ENCODE data around the gene CDKAL1. TPM values are rescaled to one million over a fixed set of nuclear protein-coding genes. Genes with fewer than 3 reads are reported as not detected.

The CDKAL1 gene
- total RNA-seq, 1 donor from 2014 or later = 13.4 TPM

DNA sequence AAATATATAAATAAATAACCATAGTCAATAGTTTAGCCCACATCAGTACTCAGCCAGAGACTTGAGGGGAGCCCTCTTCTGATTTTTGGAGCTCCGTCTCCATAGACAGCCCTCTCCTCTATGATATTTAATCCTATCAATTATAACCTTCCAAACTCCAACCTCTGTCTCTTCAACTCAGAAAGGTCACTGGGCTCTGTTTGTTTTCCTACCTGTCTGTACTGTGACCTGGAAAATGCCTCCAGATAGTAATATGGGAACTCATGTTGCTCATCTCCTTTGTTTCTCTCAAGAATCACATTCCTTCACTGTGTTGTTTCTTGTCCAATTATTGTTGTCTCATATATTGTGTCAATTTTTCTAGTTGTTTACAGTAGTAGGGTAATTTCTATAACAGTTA, 409.7 kb downstream of the CDKAL1 start:
- Histone ChIP-seq H3K36me3 (ENCODE audit: control insufficient read depth, insufficient read depth, low read length) (no peaks in the 10 kb centered on the region), H3K27me3 (ENCODE audit: control insufficient read depth, insufficient read depth, low read length) (no peaks in the 10 kb centered on the region), H3K4me3 (ENCODE audit: low read depth, low read length) (no peak overlapping the region)
- FAIRE-seq = no peak
- DNase-seq (ENCODE audit: low read depth) = no peak
- TF ChIP-seq, protein P1, sequence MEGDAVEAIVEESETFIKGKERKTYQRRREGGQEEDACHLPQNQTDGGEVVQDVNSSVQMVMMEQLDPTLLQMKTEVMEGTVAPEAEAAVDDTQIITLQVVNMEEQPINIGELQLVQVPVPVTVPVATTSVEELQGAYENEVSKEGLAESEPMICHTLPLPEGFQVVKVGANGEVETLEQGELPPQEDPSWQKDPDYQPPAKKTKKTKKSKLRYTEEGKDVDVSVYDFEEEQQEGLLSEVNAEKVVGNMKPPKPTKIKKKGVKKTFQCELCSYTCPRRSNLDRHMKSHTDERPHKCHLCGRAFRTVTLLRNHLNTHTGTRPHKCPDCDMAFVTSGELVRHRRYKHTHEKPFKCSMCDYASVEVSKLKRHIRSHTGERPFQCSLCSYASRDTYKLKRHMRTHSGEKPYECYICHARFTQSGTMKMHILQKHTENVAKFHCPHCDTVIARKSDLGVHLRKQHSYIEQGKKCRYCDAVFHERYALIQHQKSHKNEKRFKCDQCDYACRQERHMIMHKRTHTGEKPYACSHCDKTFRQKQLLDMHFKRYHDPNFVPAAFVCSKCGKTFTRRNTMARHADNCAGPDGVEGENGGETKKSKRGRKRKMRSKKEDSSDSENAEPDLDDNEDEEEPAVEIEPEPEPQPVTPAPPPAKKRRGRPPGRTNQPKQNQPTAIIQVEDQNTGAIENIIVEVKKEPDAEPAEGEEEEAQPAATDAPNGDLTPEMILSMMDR (IDR thresholded peaks at IDR 0.05; ENCODE audit: insufficient read depth, low read length, severe bottlenecking) = no peak

DNA sequence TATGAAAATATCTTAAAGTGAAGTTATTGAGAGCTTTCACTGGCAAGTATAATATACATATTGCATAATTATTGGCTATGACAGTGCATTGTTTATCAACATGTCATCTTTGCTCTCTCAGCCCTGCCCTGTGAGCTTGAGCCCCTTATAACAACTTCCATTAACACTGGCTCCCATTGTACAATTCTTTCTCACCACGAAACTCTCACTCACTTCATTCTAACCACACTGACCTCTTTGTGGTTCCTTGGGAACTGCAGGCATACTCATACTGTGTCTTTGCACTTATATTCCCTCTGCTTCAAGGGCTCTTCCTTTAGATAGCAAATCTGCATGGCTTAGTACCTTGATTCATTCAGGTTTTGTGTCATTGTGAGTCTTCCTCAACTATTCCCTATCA, 411.8 kb downstream of the CDKAL1 start:
- H3K36me3 ChIP-seq (ENCODE audit: control insufficient read depth, insufficient read depth, low read length) = no peaks in the 10 kb centered on the region
- H3K4me3 ChIP-seq (ENCODE audit: low read depth, low read length) = no peak overlapping the region
- no peaks in the 10 kb centered on the region for H3K27me3 ChIP-seq (ENCODE audit: control insufficient read depth, insufficient read depth, low read length)
- TF ChIP-seq, protein P1 (IDR thresholded peaks at IDR 0.05; ENCODE audit: insufficient read depth, low read length, severe bottlenecking) = no peak
- FAIRE-seq = no peak
- DNase-seq (ENCODE audit: low read depth) = no peak

DNA sequence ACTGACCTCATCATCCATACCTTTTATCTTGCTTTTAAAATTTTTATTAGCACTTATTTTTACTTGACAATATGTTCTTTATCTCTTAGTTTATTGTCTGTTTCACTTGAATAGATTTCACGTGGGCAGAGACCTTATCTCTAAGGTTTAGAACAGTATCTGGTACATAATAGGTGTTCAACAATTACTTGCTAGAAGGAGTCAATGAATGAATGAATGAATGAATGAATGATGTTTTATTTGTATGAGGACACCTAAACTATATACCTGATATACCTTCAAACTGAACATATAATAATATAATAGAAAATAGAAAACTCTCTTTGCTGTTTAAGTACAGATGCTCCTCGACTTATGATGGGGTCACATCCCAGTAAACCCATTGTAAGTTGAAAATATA, 412.6 kb downstream of the CDKAL1 start:
- no peak overlapping the region for H3K4me3 ChIP-seq (ENCODE audit: low read depth, low read length)
- TF ChIP-seq, protein P1 (IDR thresholded peaks at IDR 0.05; ENCODE audit: insufficient read depth, low read length, severe bottlenecking) = no peak
- DNase-seq (ENCODE audit: low read depth) = no peak
- no peaks in the 10 kb centered on the region for H3K27me3 ChIP-seq (ENCODE audit: control insufficient read depth, insufficient read depth, low read length)
- no peak for FAIRE-seq
- H3K36me3 ChIP-seq (ENCODE audit: control insufficient read depth, insufficient read depth, low read length) = no peaks in the 10 kb centered on the region

DNA sequence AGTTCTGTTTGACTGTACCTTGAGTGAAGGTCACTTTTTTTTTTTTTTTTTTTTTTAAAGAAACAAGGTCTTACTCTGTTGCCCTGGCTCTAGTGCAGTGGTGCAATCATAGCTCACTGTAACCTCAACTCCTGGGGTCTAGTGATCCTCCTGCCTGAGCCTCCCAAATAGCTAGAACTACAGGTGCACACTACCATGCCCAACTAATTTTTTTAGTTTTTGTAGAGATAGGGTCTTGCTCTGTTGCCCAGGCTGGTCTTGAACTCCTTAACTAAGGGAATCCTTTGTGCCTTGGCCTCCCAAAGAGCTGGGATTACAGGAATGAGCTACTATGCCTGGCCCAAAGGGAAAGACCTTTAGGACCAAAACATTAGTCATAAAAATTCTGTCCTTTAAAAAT, 413.7 kb downstream of the CDKAL1 start:
- TF ChIP-seq, protein P1 (IDR thresholded peaks at IDR 0.05; ENCODE audit: insufficient read depth, low read length, severe bottlenecking) = no peak
- Histone ChIP-seq H3K27me3 (ENCODE audit: control insufficient read depth, insufficient read depth, low read length) (no peaks in the 10 kb centered on the region), H3K4me3 (ENCODE audit: low read depth, low read length) (no peak overlapping the region), H3K36me3 (ENCODE audit: control insufficient read depth, insufficient read depth, low read length) (no peaks in the 10 kb centered on the region)
- no peak for DNase-seq (ENCODE audit: low read depth)
- no peak for FAIRE-seq

DNA sequence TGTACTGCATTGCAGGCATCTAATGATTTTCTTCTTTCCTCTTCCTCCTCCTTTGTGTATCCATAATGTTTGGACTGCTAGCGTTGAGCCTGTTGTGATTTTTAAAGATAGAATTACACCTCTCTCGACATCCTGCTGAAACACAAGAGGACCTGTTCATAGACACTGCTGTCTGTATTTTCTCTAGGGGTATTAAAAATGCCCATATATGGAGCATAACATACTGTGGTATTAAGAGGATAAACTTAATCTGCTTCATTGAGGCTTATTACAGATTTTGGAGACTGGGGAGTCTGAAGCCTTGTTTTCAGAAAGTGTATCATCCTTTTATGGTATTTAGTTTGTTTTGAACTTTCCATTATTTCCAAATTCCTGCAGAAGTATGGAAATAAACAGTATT, 414.3 kb downstream of the CDKAL1 start:
- no peak for DNase-seq (ENCODE audit: low read depth)
- no peaks in the 10 kb centered on the region for H3K27me3 ChIP-seq (ENCODE audit: control insufficient read depth, insufficient read depth, low read length)
- FAIRE-seq = no peak
- no peaks in the 10 kb centered on the region for H3K36me3 ChIP-seq (ENCODE audit: control insufficient read depth, insufficient read depth, low read length)
- no peak overlapping the region for H3K4me3 ChIP-seq (ENCODE audit: low read depth, low read length)
- TF ChIP-seq, protein P1 (IDR thresholded peaks at IDR 0.05; ENCODE audit: insufficient read depth, low read length, severe bottlenecking) = no peak

DNA sequence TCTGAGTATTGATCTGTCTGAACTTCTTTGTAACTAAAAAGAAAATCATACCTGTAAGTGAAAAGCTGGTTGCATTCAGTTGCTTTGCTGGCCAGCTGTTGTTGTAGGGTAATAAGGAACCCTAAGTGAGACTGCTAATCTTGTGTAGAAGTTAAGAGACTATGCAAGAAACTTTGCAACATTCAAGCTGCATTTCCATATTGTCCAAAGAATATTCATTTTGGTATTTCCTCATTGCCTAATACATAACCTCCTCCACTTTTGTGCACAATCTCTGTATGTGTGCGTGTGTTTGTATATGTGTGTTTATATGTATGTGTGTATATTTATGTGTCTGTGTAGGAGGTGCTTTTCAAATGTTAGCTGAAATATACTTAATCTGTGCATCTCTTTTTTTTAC, 414.9 kb downstream of the CDKAL1 start:
- no peak for DNase-seq (ENCODE audit: low read depth)
- Histone ChIP-seq H3K27me3 (ENCODE audit: control insufficient read depth, insufficient read depth, low read length) (no peaks in the 10 kb centered on the region), H3K36me3 (ENCODE audit: control insufficient read depth, insufficient read depth, low read length) (no peaks in the 10 kb centered on the region), H3K4me3 (ENCODE audit: low read depth, low read length) (no peak overlapping the region)
- FAIRE-seq = no peak
- TF ChIP-seq, protein P1 (IDR thresholded peaks at IDR 0.05; ENCODE audit: insufficient read depth, low read length, severe bottlenecking) = no peak
